Measurements from ENCODE around the gene NHERF1.

GRCh38 chr17:74772053-74772452 lies 23.6 kb downstream of the NHERF1 start:
- TF ChIP-seq CTCF (IDR thresholded peaks at IDR 0.05; ENCODE audit: control extremely low read depth in 1 of 3, insufficient read depth in 1 of 3, low read depth in 1 of 3, low read length in 3 of 3) (no peak), POLR2A (IDR thresholded peaks at IDR 0.05; ENCODE audit: control extremely low read depth in 1 of 2, low read depth in 2 of 2, low read length in 2 of 2) (no peak), CEBPB (IDR thresholded peaks at IDR 0.05; ENCODE audit: low read depth, low read length) (no peak), CHD2 (IDR thresholded peaks at IDR 0.05; ENCODE audit: low read length) (no peak), EZH2 (IDR thresholded peaks at IDR 0.05; ENCODE audit: low read depth, low read length, severe bottlenecking) (no peak), EP300 (IDR thresholded peaks at IDR 0.05; ENCODE audit: borderline replicate concordance in 1 of 2, low read depth in 2 of 2, low read length in 2 of 2) (no peak), PHF8 (conservative IDR thresholded peaks at IDR 0.05; ENCODE audit: low read depth, low read length) (no peak), MAX (IDR thresholded peaks at IDR 0.05) (no peak), FOSL1 (IDR thresholded peaks at IDR 0.05; ENCODE audit: insufficient read depth, low read depth, low read length) (no peak), SIN3A (conservative IDR thresholded peaks at IDR 0.05 in 1 of 2, IDR thresholded peaks at IDR 0.05 in 1 of 2; ENCODE audit: low read depth in 1 of 2, low read length in 2 of 2) (no peak), KDM1A (IDR thresholded peaks at IDR 0.05; ENCODE audit: borderline replicate concordance, low read length) (no peak)

Measured in H1 (cell line).